ENCODE measurements around the gene FGGY.
"Not testable (repeated sequence)": the region's sequence is repeated elsewhere in the genome, so short reads cannot be mapped to it uniquely, and the experiment has no call there.

The FGGY gene

GRCh38 chr1:59718064-59718988 is 421.4 kb downstream of the FGGY start:
- DNase-seq, result no peak

DNA sequence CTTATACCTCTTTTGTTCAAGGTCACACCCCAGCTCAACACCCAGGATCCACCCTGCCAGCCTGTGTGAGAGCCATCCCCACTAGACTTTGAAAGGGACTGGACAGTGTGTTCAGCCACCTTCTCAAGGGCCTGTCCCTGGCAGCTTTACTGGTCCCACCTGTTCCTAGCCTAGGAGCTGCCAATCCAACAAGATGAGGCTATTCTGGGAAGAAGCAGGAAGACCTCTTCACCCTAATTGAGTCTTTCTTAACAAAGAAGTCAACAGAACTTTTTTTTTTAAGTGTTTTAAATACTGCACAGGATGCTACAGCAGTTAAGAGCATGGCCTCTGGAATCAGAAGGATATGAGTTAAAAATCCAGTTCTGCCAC is 422.1 kb downstream of the FGGY start:
- DNase-seq, result no peak

- no peak for DNase-seq
Observed at GRCh38 chr1:59720326-59721115, 423.6 kb downstream of the FGGY start.

GRCh38 chr1:59730302-59730701 is 433.4 kb downstream of the FGGY start:
- DNase-seq, result no peak

- no peak for DNase-seq
Observed at GRCh38 chr1:59730759-59731478, 434.0 kb downstream of the FGGY start.

GRCh38 chr1:59731591-59731990 is 434.7 kb downstream of the FGGY start:
- no peak for DNase-seq

- no peak for DNase-seq
Observed at GRCh38 chr1:59732214-59732955, 435.5 kb downstream of the FGGY start.

DNA sequence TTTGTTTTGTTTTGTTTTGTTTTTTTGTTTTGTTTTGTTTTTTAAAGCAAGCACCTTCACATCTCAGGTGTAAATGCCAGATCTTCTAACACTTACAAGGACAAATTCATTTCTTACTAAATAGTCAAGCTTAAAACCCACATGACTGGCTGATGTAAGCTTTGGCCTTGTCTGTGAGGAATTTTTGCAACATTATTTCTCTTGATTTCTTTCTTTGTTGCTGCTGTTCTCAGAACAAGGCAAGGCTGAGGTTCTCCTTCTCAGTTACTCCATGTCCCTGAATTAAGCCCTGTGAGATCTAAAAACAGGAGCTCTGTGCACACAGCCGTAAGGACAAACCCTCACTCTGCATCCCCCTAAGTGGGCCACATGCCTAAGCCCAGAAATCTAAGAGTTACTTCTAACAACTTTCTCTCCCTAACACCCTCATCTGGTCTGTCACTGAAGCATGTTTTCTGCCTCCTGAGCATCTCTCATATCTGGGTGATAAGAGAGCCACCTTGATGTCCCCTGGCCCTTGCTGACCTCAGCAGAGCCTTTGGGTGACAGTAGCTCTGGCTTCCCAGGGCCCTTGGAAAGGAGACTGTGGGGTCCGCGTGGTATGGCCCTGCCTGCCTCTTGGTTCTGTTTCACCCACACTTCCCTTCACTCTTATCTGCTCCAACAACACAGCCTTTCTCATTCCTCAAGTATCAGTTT is 436.7 kb downstream of the FGGY start:
- DNase-seq, result no peak

- DNase-seq, result not testable (repeated sequence)
Observed at GRCh38 chr1:59735927-59736326, 439.0 kb downstream of the FGGY start.

DNA sequence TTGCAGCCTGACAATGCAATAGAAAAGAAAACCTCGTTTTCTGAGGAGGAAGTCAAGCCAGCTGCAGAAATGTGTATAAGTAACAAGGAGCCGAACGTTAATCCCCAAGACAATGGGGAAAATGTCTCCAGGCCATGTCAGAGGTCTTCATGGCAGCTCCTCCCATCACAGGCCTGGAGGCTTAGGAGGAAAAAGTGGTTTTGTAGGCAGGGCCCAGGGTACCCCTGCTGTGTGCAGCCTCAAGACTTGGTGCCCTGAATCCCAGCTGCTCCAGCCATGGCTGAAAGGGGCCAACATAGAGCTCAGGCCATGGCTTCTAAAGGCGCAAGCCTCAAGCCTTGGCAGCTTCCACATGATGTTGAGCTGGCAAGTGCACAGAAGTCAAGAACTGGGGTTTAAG is 439.9 kb downstream of the FGGY start:
- DNase-seq, result no peak

DNA sequence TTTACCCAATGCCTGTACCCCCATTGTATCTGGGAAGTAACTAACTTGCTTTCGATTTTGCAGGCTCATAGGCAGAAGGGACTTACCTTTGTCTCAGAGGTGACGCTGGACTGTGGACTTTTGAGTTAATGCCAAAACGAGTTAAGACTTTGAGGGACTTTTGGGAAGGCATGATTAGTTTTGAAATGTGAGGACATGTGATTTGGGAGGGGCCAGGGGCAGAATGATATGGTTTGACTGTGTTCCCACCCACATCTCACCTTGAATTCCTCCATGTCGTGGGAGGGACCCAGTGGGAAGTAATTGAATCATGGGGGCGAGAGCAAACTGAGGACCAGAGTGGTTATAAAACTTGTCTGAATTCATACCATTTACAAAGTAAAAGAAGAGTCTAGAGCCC is 440.7 kb downstream of the FGGY start:
- no peak for DNase-seq

- DNase-seq, result no peak
Observed at GRCh38 chr1:59738152-59738551, 441.3 kb downstream of the FGGY start.

GRCh38 chr1:59738591-59739015 is 441.7 kb downstream of the FGGY start:
- DNase-seq, result no peak

GRCh38 chr1:59739111-59739510 is 442.2 kb downstream of the FGGY start:
- no peak for DNase-seq

DNA sequence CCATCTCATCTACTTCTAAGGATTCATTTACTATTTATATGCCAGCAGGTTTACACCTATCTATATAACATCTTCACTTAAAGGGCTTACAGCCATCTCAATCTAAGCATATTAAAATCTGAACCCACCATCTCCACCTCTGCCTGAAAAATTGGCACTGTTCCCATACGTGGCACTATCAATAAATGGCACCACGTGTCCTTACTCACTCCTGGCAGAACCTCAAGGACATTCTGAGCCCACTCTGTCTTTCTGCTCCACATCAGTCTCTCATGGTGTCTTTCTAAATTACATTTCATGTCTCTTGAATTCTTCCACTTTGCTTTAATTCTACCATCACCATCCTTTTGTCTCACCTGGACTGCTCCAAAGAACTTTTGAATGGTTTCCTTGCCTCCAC is 445.6 kb downstream of the FGGY start:
- DNase-seq, result no peak

DNA sequence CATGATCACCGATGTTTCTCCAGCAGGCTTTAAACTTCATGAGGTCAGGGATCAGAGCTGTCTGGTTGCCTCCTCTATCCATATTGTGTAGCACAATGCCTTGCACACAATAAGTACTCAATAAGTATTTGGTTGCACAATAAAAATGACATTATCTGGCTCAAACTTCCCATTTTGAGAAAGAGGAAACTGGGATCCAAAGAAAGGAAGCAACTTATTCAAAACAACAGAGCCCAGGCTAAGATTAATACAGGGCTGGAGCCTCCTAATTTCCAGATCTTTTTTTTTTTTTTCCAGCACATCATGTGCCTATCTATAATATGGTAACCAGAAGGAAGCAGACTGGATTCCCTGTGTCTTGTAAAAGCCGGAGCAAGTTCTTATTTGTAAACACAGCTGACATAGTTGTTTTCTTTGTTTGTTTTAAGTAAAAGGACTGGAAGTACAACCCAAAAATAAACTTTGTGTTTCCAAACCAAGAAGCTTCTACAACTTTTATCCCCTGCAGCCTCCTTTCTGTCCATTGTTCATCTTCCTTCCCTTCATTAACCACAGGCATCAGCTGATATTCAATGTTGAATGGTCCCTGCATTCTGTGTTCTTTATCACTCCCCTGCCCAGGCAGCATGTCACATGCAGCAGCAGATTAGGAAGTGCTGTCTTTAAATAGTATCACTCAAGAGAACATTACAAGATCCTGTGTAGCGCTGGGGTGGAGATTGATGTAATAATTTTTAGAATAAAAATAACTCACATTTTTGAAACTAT is 446.6 kb downstream of the FGGY start:
- no peak for DNase-seq

- DNase-seq, result no peak
Observed at GRCh38 chr1:59747420-59748024, 450.6 kb downstream of the FGGY start.

- DNase-seq, result no peak
Observed at GRCh38 chr1:59748123-59748522, 451.2 kb downstream of the FGGY start.

GRCh38 chr1:59750328-59751003 is 453.6 kb downstream of the FGGY start:
- no peak for DNase-seq

- DNase-seq, result no peak
Observed at GRCh38 chr1:59751004-59751395, 454.1 kb downstream of the FGGY start.
